Measurements from ENCODE around the gene ABHD11. TPM values are rescaled to one million over a fixed set of nuclear protein-coding genes. Genes with fewer than 3 reads are reported as not detected.

Gene ABHD11
- total RNA-seq, 1 donor from 2014 or later = 23.3 TPM

DNA sequence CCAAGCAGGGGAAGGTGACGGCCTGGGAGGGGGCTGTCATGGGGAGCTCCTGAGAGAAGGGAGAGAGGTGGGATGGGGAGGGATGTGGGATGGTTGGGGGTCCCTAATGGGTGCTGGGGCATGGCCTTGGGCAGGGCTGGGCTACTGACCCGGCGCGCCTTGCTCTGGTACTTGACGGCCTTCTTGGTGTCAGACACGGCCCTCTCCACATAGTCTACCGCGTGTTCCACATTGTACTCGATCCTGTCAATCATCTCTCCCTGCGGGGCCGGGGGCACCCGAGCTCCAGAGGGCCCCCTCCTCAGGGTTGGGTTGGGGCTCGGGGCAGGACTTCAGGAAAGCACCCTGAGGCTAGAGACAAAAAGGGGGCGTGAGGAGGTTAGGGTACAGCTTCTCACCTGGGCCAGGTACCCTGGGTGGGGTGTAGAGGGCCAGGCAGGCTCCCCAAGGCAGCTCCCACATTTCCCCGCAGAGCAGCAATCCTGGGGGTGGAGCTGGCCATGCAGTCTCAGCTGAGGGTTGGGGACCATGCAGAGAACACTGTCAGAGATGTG lies 37.9 kb downstream of the ABHD11 start:
- DNase-seq (ENCODE audit: low read depth, low spot score) = no peak
- Mint-ChIP-seq H3K27me3 (ENCODE audit: low read depth) (no peaks in the 10 kb centered on the region), H3K27ac (ENCODE audit: unreplicated experiment) (no peak overlapping the region), H3K9me3 (no peaks in the 10 kb centered on the region), H3K4me1 (peaks cover 3% of the 10 kb centered on the region), H3K4me3 (no peak overlapping the region), H3K36me3 (ENCODE audit: low read depth) (peaks cover 13% of the 10 kb centered on the region)
- TF ChIP-seq, protein P1, sequence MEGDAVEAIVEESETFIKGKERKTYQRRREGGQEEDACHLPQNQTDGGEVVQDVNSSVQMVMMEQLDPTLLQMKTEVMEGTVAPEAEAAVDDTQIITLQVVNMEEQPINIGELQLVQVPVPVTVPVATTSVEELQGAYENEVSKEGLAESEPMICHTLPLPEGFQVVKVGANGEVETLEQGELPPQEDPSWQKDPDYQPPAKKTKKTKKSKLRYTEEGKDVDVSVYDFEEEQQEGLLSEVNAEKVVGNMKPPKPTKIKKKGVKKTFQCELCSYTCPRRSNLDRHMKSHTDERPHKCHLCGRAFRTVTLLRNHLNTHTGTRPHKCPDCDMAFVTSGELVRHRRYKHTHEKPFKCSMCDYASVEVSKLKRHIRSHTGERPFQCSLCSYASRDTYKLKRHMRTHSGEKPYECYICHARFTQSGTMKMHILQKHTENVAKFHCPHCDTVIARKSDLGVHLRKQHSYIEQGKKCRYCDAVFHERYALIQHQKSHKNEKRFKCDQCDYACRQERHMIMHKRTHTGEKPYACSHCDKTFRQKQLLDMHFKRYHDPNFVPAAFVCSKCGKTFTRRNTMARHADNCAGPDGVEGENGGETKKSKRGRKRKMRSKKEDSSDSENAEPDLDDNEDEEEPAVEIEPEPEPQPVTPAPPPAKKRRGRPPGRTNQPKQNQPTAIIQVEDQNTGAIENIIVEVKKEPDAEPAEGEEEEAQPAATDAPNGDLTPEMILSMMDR (conservative IDR thresholded peaks at IDR 0.05) = no peak

- Mint-ChIP-seq H3K36me3 (ENCODE audit: low read depth) (peaks cover 16% of the 10 kb centered on the region), H3K27me3 (ENCODE audit: low read depth) (no peaks in the 10 kb centered on the region), H3K27ac (ENCODE audit: unreplicated experiment) (no peak overlapping the region), H3K9me3 (no peaks in the 10 kb centered on the region), H3K4me1 (peaks cover 3% of the 10 kb centered on the region), H3K4me3 (no peak overlapping the region)
- TF ChIP-seq, protein P1 (conservative IDR thresholded peaks at IDR 0.05) = no peak
- DNase-seq (ENCODE audit: low read depth, low spot score) = no peak
Measured at GRCh38 chr7:73700069-73700423, 38.6 kb downstream of the ABHD11 start.

- Mint-ChIP-seq H3K27ac (ENCODE audit: unreplicated experiment) (no peak overlapping the region), H3K27me3 (ENCODE audit: low read depth) (no peaks in the 10 kb centered on the region), H3K9me3 (no peaks in the 10 kb centered on the region), H3K4me1 (peaks cover 3% of the 10 kb centered on the region), H3K36me3 (ENCODE audit: low read depth) (peaks cover 16% of the 10 kb centered on the region), H3K4me3 (no peak overlapping the region)
- DNase-seq (ENCODE audit: low read depth, low spot score) = no peak
- TF ChIP-seq, protein P1 (conservative IDR thresholded peaks at IDR 0.05) = no peak
Measured at GRCh38 chr7:73699370-73700068, 39.1 kb downstream of the ABHD11 start.

DNA sequence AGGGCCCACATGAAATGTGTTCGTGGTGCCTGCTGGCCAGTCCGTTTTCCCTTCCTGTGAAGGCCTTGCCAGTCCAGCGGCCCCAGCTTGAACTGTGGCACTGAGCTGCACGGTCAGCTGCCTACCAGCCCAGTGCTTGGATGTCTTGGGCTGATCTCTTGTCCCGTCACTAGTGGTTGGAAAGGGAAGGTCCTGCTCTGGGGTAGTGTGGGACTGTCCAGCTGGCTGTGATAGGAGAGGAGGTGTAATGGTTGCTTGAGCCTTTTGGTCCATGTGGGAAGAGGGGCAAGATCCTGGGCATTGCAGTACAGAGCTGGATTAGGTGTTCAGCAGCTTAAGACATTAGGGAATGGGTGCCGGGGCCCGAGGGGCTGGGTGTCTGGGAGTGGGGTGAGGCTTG lies 40.2 kb downstream of the ABHD11 start:
- Mint-ChIP-seq H3K4me3 (no peak overlapping the region), H3K4me1 (peaks cover 3% of the 10 kb centered on the region), H3K27me3 (ENCODE audit: low read depth) (no peaks in the 10 kb centered on the region), H3K36me3 (ENCODE audit: low read depth) (peaks cover 16% of the 10 kb centered on the region), H3K9me3 (no peaks in the 10 kb centered on the region), H3K27ac (ENCODE audit: unreplicated experiment) (no peak overlapping the region)
- no peak for DNase-seq (ENCODE audit: low read depth, low spot score)
- TF ChIP-seq, protein P1 (conservative IDR thresholded peaks at IDR 0.05) = no peak

GRCh38 chr7:73696372-73696771 lies 42.2 kb downstream of the ABHD11 start:
- TF ChIP-seq, protein P1 (conservative IDR thresholded peaks at IDR 0.05) = no peak
- Mint-ChIP-seq H3K9me3 (no peaks in the 10 kb centered on the region), H3K4me1 (no peaks in the 10 kb centered on the region), H3K27ac (ENCODE audit: unreplicated experiment) (no peak overlapping the region), H3K27me3 (ENCODE audit: low read depth) (no peaks in the 10 kb centered on the region), H3K4me3 (no peak overlapping the region), H3K36me3 (ENCODE audit: low read depth) (peaks cover 12% of the 10 kb centered on the region)
- no peak for DNase-seq (ENCODE audit: low read depth, low spot score)

Data from neural crest cell (in vitro differentiated cells).